Neural cell (in vitro differentiated cells): ENCODE results near the gene WIF1. TPM values are rescaled to one million over a fixed set of nuclear protein-coding genes. Genes with fewer than 3 reads are reported as not detected.

Experiments
- H2AFZ ChIP-seq: fragments of 200-600, 300-800 bp; sonication (generic), shearing (Covaris generic); 2 replicates; pipeline ENCODE4 v1.6.0; 2014; ENCODE audit warnings: low read depth, mild to moderate bottlenecking, antibody characterized with exemption, low read length, moderate library complexity
- H3F3A ChIP-seq: fragments of 200-600 bp; shearing (Covaris generic); 2 replicates; pipeline ENCODE4 v1.6.1; 2016; ENCODE audit warnings: mild to moderate bottlenecking, moderate library complexity, mixed read lengths, antibody characterized with exemption, low read length; ENCODE audit not compliant: insufficient read depth, poor library complexity, severe bottlenecking
- H3K27ac ChIP-seq: fragments of 200-600, 300-800 bp; sonication (generic), shearing (Covaris generic); 2 replicates; pipeline ENCODE4 v1.5.1; 2014; ENCODE audit warnings: mild to moderate bottlenecking, low read length, moderate library complexity
- H3K27me3 ChIP-seq: fragments of 300-800, 200-600 bp; sonication (generic), shearing (Covaris generic); 2 replicates; pipeline ENCODE4 v1.6.0; 2014; ENCODE audit warnings: mild to moderate bottlenecking, low read depth, low read length, moderate library complexity; ENCODE audit not compliant: insufficient read depth
- H3K36me3 ChIP-seq: fragments of 300-800, 200-600 bp; sonication (generic), shearing (Covaris generic); 2 replicates; pipeline ENCODE4 v1.5.1; 2014; ENCODE audit warnings: mild to moderate bottlenecking, antibody characterized with exemption, low read length, moderate library complexity; ENCODE audit not compliant: insufficient read depth
- H3K4me2 ChIP-seq: fragments of 300-800, 200-600 bp; sonication (generic), shearing (Covaris generic); 2 replicates; pipeline ENCODE4 v1.6.0; 2014; ENCODE audit warnings: mild to moderate bottlenecking, low read length
- H3K4me3 ChIP-seq: fragments of 300-800, 200-600 bp; sonication (generic), shearing (Covaris generic); 2 replicates; pipeline ENCODE4 v1.5.1; 2014; ENCODE audit warnings: mild to moderate bottlenecking, low read length, moderate library complexity
- H3K79me2 ChIP-seq: fragments of 200-600 bp; shearing (Covaris generic); replicated peaks from 2 replicates; pipeline ENCODE4 v1.6.0; 2014; ENCODE audit warnings: mild to moderate bottlenecking, low read length, moderate library complexity; ENCODE audit not compliant: insufficient read depth
- H3K9ac ChIP-seq: fragments of 300-800, 200-600 bp; sonication (generic), shearing (Covaris generic); 2 replicates; pipeline ENCODE4 v1.6.1; 2016; ENCODE audit warnings: mild to moderate bottlenecking, low read length, mixed read lengths
- H3K9me2 ChIP-seq: fragments of 200-600 bp; shearing (Covaris generic); 2 replicates; pipeline ENCODE4 v1.6.1; 2016; ENCODE audit warnings: mild to moderate bottlenecking, low read length, mixed read lengths; ENCODE audit not compliant: insufficient read depth
- H3K9me3 ChIP-seq: fragments of 200-600, 300-800 bp; sonication (generic), shearing (Covaris generic); 2 replicates; pipeline ENCODE4 v1.6.1; 2016; ENCODE audit warnings: mild to moderate bottlenecking, mixed run types, low read length, moderate library complexity, mixed read lengths
- H4K20me1 ChIP-seq: fragments of 200-600 bp; shearing (Covaris generic); 2 replicates; pipeline ENCODE4 v1.6.1; 2016; ENCODE audit warnings: mild to moderate bottlenecking, mixed run types; ENCODE audit not compliant: insufficient read depth
- EP300 ChIP-seq: fragments of 450-650 bp; conservative IDR thresholded peaks from 2 replicates; pipeline ENCODE4 v1.6.1; 2014; ENCODE audit warnings: antibody characterized with exemption, mild to moderate bottlenecking, moderate library complexity; ENCODE audit not compliant: poor library complexity, severe bottlenecking
- EZH2 ChIP-seq: fragments of 200-600, 300-800 bp; shearing (Covaris generic), sonication (generic); IDR thresholded peaks from 2 replicates; pipeline ENCODE4 v1.6.1; 2014; ENCODE audit warnings: antibody characterized with exemption, low read length, borderline replicate concordance, mild to moderate bottlenecking; ENCODE audit not compliant: insufficient read depth, poor library complexity, severe bottlenecking
- MXI1 ChIP-seq: fragments of 450-650 bp; conservative IDR thresholded peaks from 2 replicates; pipeline ENCODE4 v1.6.1; 2014; ENCODE audit warnings: antibody characterized with exemption, mild to moderate bottlenecking; ENCODE audit not compliant: poor library complexity, severe bottlenecking
- POLR2AphosphoS5 ChIP-seq: IDR thresholded peaks from 2 replicates; pipeline ENCODE4 v1.6.1; 2012
- RAD21 ChIP-seq: fragments of 450-650 bp; conservative IDR thresholded peaks from 2 replicates; pipeline ENCODE4 v1.6.1; 2014; ENCODE audit warnings: antibody characterized with exemption, mild to moderate bottlenecking, moderate library complexity
- SMC3 ChIP-seq: fragments of 450-650 bp; conservative IDR thresholded peaks from 2 replicates; pipeline ENCODE4 v1.6.1; 2014; ENCODE audit warnings: antibody characterized with exemption, mild to moderate bottlenecking, moderate library complexity; ENCODE audit not compliant: poor library complexity
- TAF1 ChIP-seq: IDR thresholded peaks from 2 replicates; pipeline ENCODE4 v1.6.1; 2012; ENCODE audit warnings: low read depth
- polyA plus RNA-seq: library from polyadenylated mRNA; depleted of rRNA; stranded (reverse); fragments of >200 nt; gene quantifications from 2 replicates; pipeline ENCODE4 v1.2.3, GENCODE V29; 2014
- TF ChIP-seq, protein P1 (sequence below): fragments of 450-650 bp; IDR thresholded peaks from 2 replicates; pipeline ENCODE4 v1.5.1; 2014; ENCODE audit warnings: antibody characterized with exemption, mild to moderate bottlenecking, moderate library complexity; ENCODE audit not compliant: poor library complexity, severe bottlenecking
- TF ChIP-seq, protein P2 (sequence below): IDR thresholded peaks from 2 replicates; pipeline ENCODE4 v1.6.1; 2012; ENCODE audit warnings: borderline replicate concordance

The WIF1 gene
- polyA plus RNA-seq, 1 donor from 2014 or later: 0.77 TPM

DNA sequence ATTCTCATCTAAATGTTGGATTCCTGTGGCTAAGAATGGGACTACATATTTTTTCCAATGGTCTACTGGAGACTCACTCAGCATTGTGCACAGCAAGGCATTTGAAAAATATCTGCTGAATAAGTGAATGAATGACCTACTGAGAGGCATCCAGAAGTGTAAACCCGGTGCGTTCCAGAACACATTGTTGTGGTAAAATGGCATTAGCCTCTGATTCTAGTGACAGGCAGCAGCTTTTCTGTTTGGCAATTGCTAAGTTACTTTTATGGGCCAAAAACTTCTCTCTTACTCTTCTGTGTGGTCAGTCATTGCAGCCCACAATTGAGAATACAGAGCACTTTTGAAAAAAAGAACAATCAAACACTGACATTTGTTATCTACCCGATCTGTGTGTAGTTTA, 36.5 kb downstream of the WIF1 start:
- Histone ChIP-seq H4K20me1 (no peaks in the 10 kb centered on the region), H3K9ac (no peak overlapping the region)

DNA sequence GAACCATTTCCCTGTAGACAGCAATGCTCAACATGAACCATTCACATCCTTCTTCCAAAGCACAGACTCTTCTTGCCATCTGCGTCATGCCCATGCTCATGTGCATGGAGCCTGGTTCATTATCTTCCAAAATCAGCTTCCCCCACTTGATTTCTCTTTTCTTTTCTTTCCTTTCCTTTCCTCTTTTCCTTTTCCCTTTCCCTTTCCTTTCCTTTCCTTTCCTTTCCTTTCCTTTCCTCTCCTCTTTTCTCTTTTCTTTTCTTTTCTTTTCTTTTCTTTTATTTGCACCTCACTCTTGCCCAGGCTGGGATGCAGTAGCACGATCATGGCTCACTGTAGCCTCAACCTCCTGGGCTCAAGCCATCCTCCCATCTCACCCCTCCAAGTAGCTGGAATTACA, 37.5 kb downstream of the WIF1 start:
- Histone ChIP-seq H3K9me3 (no peaks in the 10 kb centered on the region), H3K27ac (no peak overlapping the region), H3K4me3 (no peak overlapping the region), H3K79me2 (no peaks in the 10 kb centered on the region), H2AFZ (no peak overlapping the region), H3K4me2 (no peak overlapping the region), H3K27me3 (no peaks in the 10 kb centered on the region), H3K36me3 (no peaks in the 10 kb centered on the region), H4K20me1 (no peaks in the 10 kb centered on the region), H3F3A (no peaks in the 10 kb centered on the region), H3K9ac (no peak overlapping the region), H3K9me2 (no peaks in the 10 kb centered on the region)
- no peak for TF ChIP-seq EZH2
- no peak for TF ChIP-seq POLR2AphosphoS5
- no peak for TF ChIP-seq SMC3
- TF ChIP-seq RAD21: no peak
- TF ChIP-seq, protein P1, sequence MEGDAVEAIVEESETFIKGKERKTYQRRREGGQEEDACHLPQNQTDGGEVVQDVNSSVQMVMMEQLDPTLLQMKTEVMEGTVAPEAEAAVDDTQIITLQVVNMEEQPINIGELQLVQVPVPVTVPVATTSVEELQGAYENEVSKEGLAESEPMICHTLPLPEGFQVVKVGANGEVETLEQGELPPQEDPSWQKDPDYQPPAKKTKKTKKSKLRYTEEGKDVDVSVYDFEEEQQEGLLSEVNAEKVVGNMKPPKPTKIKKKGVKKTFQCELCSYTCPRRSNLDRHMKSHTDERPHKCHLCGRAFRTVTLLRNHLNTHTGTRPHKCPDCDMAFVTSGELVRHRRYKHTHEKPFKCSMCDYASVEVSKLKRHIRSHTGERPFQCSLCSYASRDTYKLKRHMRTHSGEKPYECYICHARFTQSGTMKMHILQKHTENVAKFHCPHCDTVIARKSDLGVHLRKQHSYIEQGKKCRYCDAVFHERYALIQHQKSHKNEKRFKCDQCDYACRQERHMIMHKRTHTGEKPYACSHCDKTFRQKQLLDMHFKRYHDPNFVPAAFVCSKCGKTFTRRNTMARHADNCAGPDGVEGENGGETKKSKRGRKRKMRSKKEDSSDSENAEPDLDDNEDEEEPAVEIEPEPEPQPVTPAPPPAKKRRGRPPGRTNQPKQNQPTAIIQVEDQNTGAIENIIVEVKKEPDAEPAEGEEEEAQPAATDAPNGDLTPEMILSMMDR: no peak
- no peak for TF ChIP-seq EP300
- no peak for TF ChIP-seq MXI1
- TF ChIP-seq TAF1: no peak
- TF ChIP-seq, protein P2, sequence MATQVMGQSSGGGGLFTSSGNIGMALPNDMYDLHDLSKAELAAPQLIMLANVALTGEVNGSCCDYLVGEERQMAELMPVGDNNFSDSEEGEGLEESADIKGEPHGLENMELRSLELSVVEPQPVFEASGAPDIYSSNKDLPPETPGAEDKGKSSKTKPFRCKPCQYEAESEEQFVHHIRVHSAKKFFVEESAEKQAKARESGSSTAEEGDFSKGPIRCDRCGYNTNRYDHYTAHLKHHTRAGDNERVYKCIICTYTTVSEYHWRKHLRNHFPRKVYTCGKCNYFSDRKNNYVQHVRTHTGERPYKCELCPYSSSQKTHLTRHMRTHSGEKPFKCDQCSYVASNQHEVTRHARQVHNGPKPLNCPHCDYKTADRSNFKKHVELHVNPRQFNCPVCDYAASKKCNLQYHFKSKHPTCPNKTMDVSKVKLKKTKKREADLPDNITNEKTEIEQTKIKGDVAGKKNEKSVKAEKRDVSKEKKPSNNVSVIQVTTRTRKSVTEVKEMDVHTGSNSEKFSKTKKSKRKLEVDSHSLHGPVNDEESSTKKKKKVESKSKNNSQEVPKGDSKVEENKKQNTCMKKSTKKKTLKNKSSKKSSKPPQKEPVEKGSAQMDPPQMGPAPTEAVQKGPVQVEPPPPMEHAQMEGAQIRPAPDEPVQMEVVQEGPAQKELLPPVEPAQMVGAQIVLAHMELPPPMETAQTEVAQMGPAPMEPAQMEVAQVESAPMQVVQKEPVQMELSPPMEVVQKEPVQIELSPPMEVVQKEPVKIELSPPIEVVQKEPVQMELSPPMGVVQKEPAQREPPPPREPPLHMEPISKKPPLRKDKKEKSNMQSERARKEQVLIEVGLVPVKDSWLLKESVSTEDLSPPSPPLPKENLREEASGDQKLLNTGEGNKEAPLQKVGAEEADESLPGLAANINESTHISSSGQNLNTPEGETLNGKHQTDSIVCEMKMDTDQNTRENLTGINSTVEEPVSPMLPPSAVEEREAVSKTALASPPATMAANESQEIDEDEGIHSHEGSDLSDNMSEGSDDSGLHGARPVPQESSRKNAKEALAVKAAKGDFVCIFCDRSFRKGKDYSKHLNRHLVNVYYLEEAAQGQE: no peak

More for the DNA sequence above, 36.5 kb downstream of the WIF1 start:
- Histone ChIP-seq H3K27me3 (no peaks in the 10 kb centered on the region), H3K4me2 (no peak overlapping the region), H2AFZ (no peak overlapping the region), H3K9me3 (no peaks in the 10 kb centered on the region), H3K36me3 (no peaks in the 10 kb centered on the region), H3K9me2 (no peaks in the 10 kb centered on the region), H3K27ac (no peak overlapping the region), H3K79me2 (no peaks in the 10 kb centered on the region), H3F3A (no peaks in the 10 kb centered on the region), H3K4me3 (no peak overlapping the region)
- TF ChIP-seq EP300 (no peak), EZH2 (no peak), SMC3 (no peak), TAF1 (no peak), RAD21 (no peak), MXI1 (no peak), POLR2AphosphoS5 (no peak)
- TF ChIP-seq, protein P1: no peak
- TF ChIP-seq, protein P2: no peak
